Parathyroid adenoma (tissue), 2 donors: ENCODE results near the gene XDH.

ENCODE experiments used
- H2AFZ ChIP-seq: fragments of 300-600 bp; sonication (generic); one replicate; pipeline ENCODE4 v1.7.0; 2017; ENCODE audit warnings: antibody characterized with exemption, mild to moderate bottlenecking
- H3K27ac ChIP-seq: fragments of 300-600 bp; sonication (generic); one replicate; pipeline ENCODE4 v1.7.0; 2017
- H3K27me3 ChIP-seq: fragments of 300-600 bp; sonication (generic); one replicate; pipeline ENCODE4 v1.7.0; 2017; ENCODE audit warnings: low read length; ENCODE audit not compliant: control insufficient read depth, insufficient read depth
- H3K36me3 ChIP-seq: fragments of 300-600 bp; sonication (generic); one replicate; pipeline ENCODE4 v1.7.0; 2017; ENCODE audit warnings: low read length; ENCODE audit not compliant: control insufficient read depth, insufficient read depth
- H3K4me1 ChIP-seq: fragments of 300-600 bp; sonication (generic); one replicate; pipeline ENCODE4 v1.7.0; 2017; ENCODE audit warnings: control low read depth
- H3K4me2 ChIP-seq: fragments of 300-600 bp; sonication (generic); one replicate; pipeline ENCODE4 v1.7.0; 2017; ENCODE audit warnings: low read length
- H3K4me3 ChIP-seq: fragments of 300-600 bp; sonication (generic); one replicate; pipeline ENCODE4 v1.7.0; 2017; ENCODE audit warnings: low read depth, low read length
- H3K79me2 ChIP-seq: fragments of 300-600 bp; sonication (generic); one replicate; pipeline ENCODE4 v1.7.0; 2017; ENCODE audit warnings: control low read depth
- H3K9ac ChIP-seq: fragments of 300-600 bp; sonication (generic); one replicate; pipeline ENCODE4 v1.7.0; 2017; ENCODE audit warnings: mild to moderate bottlenecking
- H3K9me3 ChIP-seq: fragments of 300-600 bp; sonication (generic); one replicate; pipeline ENCODE4 v1.7.0; 2017; ENCODE audit warnings: low read length; ENCODE audit not compliant: control insufficient read depth
- CTCF ChIP-seq: fragments of 300-600 bp; sonication (generic); IDR thresholded peaks from one replicate; pipeline ENCODE4 v1.7.0; 2017; ENCODE audit warnings: antibody characterized with exemption, mild to moderate bottlenecking
- donor health status: primary hyperparathyroidism.

The XDH gene

GRCh38 chr2:31378389-31378788 is 36.2 kb downstream of the XDH start:
- H3K4me3 ChIP-seq, result no peak overlapping the region
- H3K27ac ChIP-seq, result no peak overlapping the region
- H3K79me2 ChIP-seq, result no peaks in the 10 kb centered on the region
- no peaks in the 10 kb centered on the region for H3K27me3 ChIP-seq
- no peak overlapping the region for H2AFZ ChIP-seq
- no peaks in the 10 kb centered on the region for H3K36me3 ChIP-seq
- no peak for TF ChIP-seq CTCF
- H3K4me2 ChIP-seq, result no peak overlapping the region
- no peaks in the 10 kb centered on the region for H3K9me3 ChIP-seq
- no peaks in the 10 kb centered on the region for H3K4me1 ChIP-seq
- H3K9ac ChIP-seq, result no peak overlapping the region

- Histone ChIP-seq H3K4me1 (no peaks in the 10 kb centered on the region), H3K79me2 (no peaks in the 10 kb centered on the region), H3K4me3 (no peak overlapping the region), H3K4me2 (no peak overlapping the region), H2AFZ (no peak overlapping the region), H3K9me3 (no peaks in the 10 kb centered on the region), H3K9ac (no peak overlapping the region), H3K36me3 (no peaks in the 10 kb centered on the region), H3K27ac (no peak overlapping the region), H3K27me3 (no peaks in the 10 kb centered on the region)
- TF ChIP-seq CTCF, result no peak
These were observed 41.4 kb downstream of the XDH start for GRCh38 chr2:31373127-31373526.

GRCh38 chr2:31372097-31372496 is 42.4 kb downstream of the XDH start:
- H3K4me3 ChIP-seq, result no peak overlapping the region
- H3K27me3 ChIP-seq, result no peaks in the 10 kb centered on the region
- no peaks in the 10 kb centered on the region for H3K4me1 ChIP-seq
- no peak overlapping the region for H2AFZ ChIP-seq
- H3K9ac ChIP-seq, result no peak overlapping the region
- H3K9me3 ChIP-seq, result no peaks in the 10 kb centered on the region
- no peak for TF ChIP-seq CTCF
- no peak overlapping the region for H3K27ac ChIP-seq
- no peaks in the 10 kb centered on the region for H3K36me3 ChIP-seq
- H3K79me2 ChIP-seq, result no peaks in the 10 kb centered on the region
- no peak overlapping the region for H3K4me2 ChIP-seq

GRCh38 chr2:31371691-31372090 is 42.9 kb downstream of the XDH start:
- Histone ChIP-seq H3K4me1 (no peaks in the 10 kb centered on the region), H3K4me2 (no peak overlapping the region), H3K9ac (no peak overlapping the region), H3K9me3 (no peaks in the 10 kb centered on the region), H3K79me2 (no peaks in the 10 kb centered on the region), H3K27me3 (no peaks in the 10 kb centered on the region), H2AFZ (no peak overlapping the region), H3K36me3 (no peaks in the 10 kb centered on the region), H3K27ac (no peak overlapping the region), H3K4me3 (no peak overlapping the region)
- TF ChIP-seq CTCF, result no peak

- H3K79me2 ChIP-seq, result no peaks in the 10 kb centered on the region
- H3K27me3 ChIP-seq, result no peaks in the 10 kb centered on the region
- no peak for TF ChIP-seq CTCF
- H3K9me3 ChIP-seq, result no peaks in the 10 kb centered on the region
- H3K4me2 ChIP-seq, result no peak overlapping the region
- no peak overlapping the region for H3K27ac ChIP-seq
- no peak overlapping the region for H3K4me3 ChIP-seq
- no peaks in the 10 kb centered on the region for H3K36me3 ChIP-seq
- H3K9ac ChIP-seq, result no peak overlapping the region
- H3K4me1 ChIP-seq, result no peaks in the 10 kb centered on the region
- no peak overlapping the region for H2AFZ ChIP-seq
These were observed 47.8 kb downstream of the XDH start for GRCh38 chr2:31366733-31367132.
